Right ventricle myocardium inferior (tissue), 1 donor: ENCODE results near the gene DDX20. TPM values are rescaled to one million over a fixed set of nuclear protein-coding genes. Genes with fewer than 3 reads are reported as not detected.
"Not testable (repeated sequence)": the region's sequence is repeated elsewhere in the genome, so short reads cannot be mapped to it uniquely, and the experiment has no call there.

Source experiments
- ATAC-seq: fragments of 200-7000 bp; cut with Tn5 transposase; one replicate; pipeline ENCODE4 v1.9.1; 2020; ENCODE audit warnings: mild to moderate bottlenecking, moderate library complexity
- DNase-seq: peaks from one replicate; pipeline ENCODE4 v3.0.0; 2021; ENCODE audit errors: missing footprints
- intact Hi-C: fragments of 100-400 bp; cut with DNase I; formaldehyde crosslinking; loops from one replicate; pipeline ENCODE4 v1.11.0; 2022
- total RNA-seq: library from RNA; stranded (reverse); fragmentation: NEBNext Ultra II Directional; extraction: Animal tissue kit (Norgen Biotek cat#: 25700); gene quantifications from one replicate; pipeline ENCODE4 v1.2.1, GENCODE V29; 2021
- donor health status: DM: no; HTN: yes; CAD: no; lungs with severe emphysema.

DDX20 gene
- total RNA-seq, 1 donor from 2014 or later: 6.6 TPM

- intact Hi-C loops, DNase-seq, ATAC-seq: not testable (repeated sequence)
Observed at GRCh38 chr1:111742292-111742691, 13.4 kb upstream of the DDX20 start.

GRCh38 chr1:111742938-111743549, 12.7 kb upstream of the DDX20 start:
- DNase-seq (no peak), ATAC-seq (no peak)
- intact Hi-C loops: no loop called here

- intact Hi-C loops: no loop called here
- ATAC-seq (peak; percentile 6), DNase-seq (no peak)
Observed at GRCh38 chr1:111743679-111744101, 12.0 kb upstream of the DDX20 start.

- intact Hi-C loops: loop anchor here (2.0 to 5.0 kb wide), 2 partner anchors 27 to 264 kb away; no protein-coding TSS in a partner anchor
- no peak for DNase-seq
- peak; percentile 42 for ATAC-seq
Observed at GRCh38 chr1:111745675-111746613, 9.8 kb upstream of the DDX20 start.

GRCh38 chr1:111746614-111746999, 9.1 kb upstream of the DDX20 start:
- no peak for DNase-seq
- intact Hi-C loops: loop anchor here (2.0 to 5.0 kb wide), 2 partner anchors 28 to 264 kb away; no protein-coding TSS in a partner anchor
- no peak for ATAC-seq

- DNase-seq (no peak), ATAC-seq (peak; percentile 20)
- intact Hi-C loops: loop anchor here (2.0 to 5.0 kb wide), 2 partner anchors 29 to 265 kb away; no protein-coding TSS in a partner anchor
Observed at GRCh38 chr1:111747282-111747734, 8.4 kb upstream of the DDX20 start.

GRCh38 chr1:111747947-111748346, 7.8 kb upstream of the DDX20 start:
- ATAC-seq: no peak
- intact Hi-C loops: loop anchor here (2.0 to 5.0 kb wide), 2 partner anchors 29 to 266 kb away; no protein-coding TSS in a partner anchor
- no peak for DNase-seq

- no peak for ATAC-seq
- DNase-seq: no peak
- intact Hi-C loops: loop anchor here (5.0 to 10.0 kb wide), 2 partner anchors 267 to 785 kb away; partner anchors contain the start of gene LRIF1
Observed at GRCh38 chr1:111749628-111750027, 6.1 kb upstream of the DDX20 start.

GRCh38 chr1:111750856-111751255, 4.8 kb upstream of the DDX20 start:
- DNase-seq (no peak), ATAC-seq (no peak)
- intact Hi-C loops: loop anchor here (10.0 kb wide), 1 partner anchor 786 kb away; the partner anchor contains the start of gene LRIF1

- ATAC-seq (no peak), DNase-seq (no peak)
- intact Hi-C loops: loop anchor here (10.0 kb wide), 1 partner anchor 787 kb away; the partner anchor contains the start of gene LRIF1
Observed at GRCh38 chr1:111751906-111752575, 3.7 kb upstream of the DDX20 start.

GRCh38 chr1:111754984-111755330, 744 bp upstream of the DDX20 start:
- ATAC-seq: peak; percentile 12
- DNase-seq: no peak
- intact Hi-C loops: loop anchor here (1.0 to 10.0 kb wide), 3 partner anchors 40 to 790 kb away; partner anchors contain the start of gene LRIF1

- intact Hi-C loops: loop anchor here (5.0 to 10.0 kb wide), 2 partner anchors 249 to 791 kb away; partner anchors contain the start of gene LRIF1
- ATAC-seq (peak; percentile 24), DNase-seq (no peak)
Observed at GRCh38 chr1:111756124-111756513, 418 bp downstream of the DDX20 start.

- intact Hi-C loops: loop anchor here (5.0 to 10.0 kb wide), 2 partner anchors 251 to 794 kb away; partner anchors contain the start of gene LRIF1
- DNase-seq (no peak), ATAC-seq (no peak)
Observed at GRCh38 chr1:111758373-111758772, 2.7 kb downstream of the DDX20 start.

GRCh38 chr1:111761717-111762116, 6.0 kb downstream of the DDX20 start:
- no peak for ATAC-seq
- DNase-seq: no peak
- intact Hi-C loops: no loop called here

- ATAC-seq: no peak
- DNase-seq: no peak
- intact Hi-C loops: no loop called here
Observed at GRCh38 chr1:111762332-111762731, 6.6 kb downstream of the DDX20 start.

GRCh38 chr1:111768023-111768422, 12.3 kb downstream of the DDX20 start:
- DNase-seq: no peak
- intact Hi-C loops: loop anchor here (2.0 kb wide), 1 partner anchor 287 kb away; no protein-coding TSS in a partner anchor
- no peak for ATAC-seq

- DNase-seq (no peak), ATAC-seq (no peak)
- intact Hi-C loops: loop anchor here (2.0 kb wide), 1 partner anchor 288 kb away; no protein-coding TSS in a partner anchor
Observed at GRCh38 chr1:111768625-111769024, 12.9 kb downstream of the DDX20 start.

GRCh38 chr1:111769517-111770146, 13.9 kb downstream of the DDX20 start:
- DNase-seq (no peak), ATAC-seq (peak; percentile 48)
- intact Hi-C loops: loop anchor here (2.0 kb wide), 1 partner anchor 289 kb away; no protein-coding TSS in a partner anchor
